GM12875 (cell line): Measurements from ENCODE around the gene WARS2.

Source experiments
- H3K4me3 ChIP-seq: one replicate; pipeline ENCODE4 v1.5.1; 2011; ENCODE audit warnings: low read depth, low read length, control low read depth
- CTCF ChIP-seq: IDR thresholded peaks from 2 replicates; pipeline ENCODE4 v1.5.1; 2011; ENCODE audit warnings: low read depth, mild to moderate bottlenecking, control low read depth, inconsistent platforms, low read length, moderate library complexity, borderline replicate concordance; ENCODE audit not compliant: insufficient read depth

Gene WARS2

GRCh38 chr1:119115311-119115710 lies 25.1 kb downstream of the WARS2 start:
- no peak overlapping the region for H3K4me3 ChIP-seq

GRCh38 chr1:119114786-119115185 lies 25.7 kb downstream of the WARS2 start:
- no peak for TF ChIP-seq CTCF
- H3K4me3 ChIP-seq: no peak overlapping the region

More at GRCh38 chr1:119115311-119115710, 25.1 kb downstream of the WARS2 start:
- no peak for TF ChIP-seq CTCF

GRCh38 chr1:119112791-119113190 lies 27.7 kb downstream of the WARS2 start:
- no peak overlapping the region for H3K4me3 ChIP-seq
- TF ChIP-seq CTCF: no peak

- H3K4me3 ChIP-seq: no peak overlapping the region
- TF ChIP-seq CTCF: no peak
Observed at GRCh38 chr1:119112244-119112643, 28.2 kb downstream of the WARS2 start.

GRCh38 chr1:119108988-119109387 lies 31.5 kb downstream of the WARS2 start:
- no peak for TF ChIP-seq CTCF
- no peak overlapping the region for H3K4me3 ChIP-seq

GRCh38 chr1:119103764-119104163 lies 36.7 kb downstream of the WARS2 start:
- H3K4me3 ChIP-seq: no peak overlapping the region
- no peak for TF ChIP-seq CTCF

- no peak for TF ChIP-seq CTCF
- no peak overlapping the region for H3K4me3 ChIP-seq
Observed at GRCh38 chr1:119102051-119102450, 38.4 kb downstream of the WARS2 start.
